Stimulated activated CD8-positive, alpha-beta memory T cell treated with anti-CD3 and anti-CD28 coated beads, Interleukin-15, amount 100 ng/mL, for 1 hour (primary cell): ENCODE results near the gene AKR1C3.
"Not testable (repeated sequence)": the region's sequence is repeated elsewhere in the genome, so short reads cannot be mapped to it uniquely, and the experiment has no call there.

Experiments used
- DNase-seq: peaks from one replicate; pipeline ENCODE4 v3.0.0-alpha.2; 2020; ENCODE audit warnings: low read depth

Gene AKR1C3

DNA sequence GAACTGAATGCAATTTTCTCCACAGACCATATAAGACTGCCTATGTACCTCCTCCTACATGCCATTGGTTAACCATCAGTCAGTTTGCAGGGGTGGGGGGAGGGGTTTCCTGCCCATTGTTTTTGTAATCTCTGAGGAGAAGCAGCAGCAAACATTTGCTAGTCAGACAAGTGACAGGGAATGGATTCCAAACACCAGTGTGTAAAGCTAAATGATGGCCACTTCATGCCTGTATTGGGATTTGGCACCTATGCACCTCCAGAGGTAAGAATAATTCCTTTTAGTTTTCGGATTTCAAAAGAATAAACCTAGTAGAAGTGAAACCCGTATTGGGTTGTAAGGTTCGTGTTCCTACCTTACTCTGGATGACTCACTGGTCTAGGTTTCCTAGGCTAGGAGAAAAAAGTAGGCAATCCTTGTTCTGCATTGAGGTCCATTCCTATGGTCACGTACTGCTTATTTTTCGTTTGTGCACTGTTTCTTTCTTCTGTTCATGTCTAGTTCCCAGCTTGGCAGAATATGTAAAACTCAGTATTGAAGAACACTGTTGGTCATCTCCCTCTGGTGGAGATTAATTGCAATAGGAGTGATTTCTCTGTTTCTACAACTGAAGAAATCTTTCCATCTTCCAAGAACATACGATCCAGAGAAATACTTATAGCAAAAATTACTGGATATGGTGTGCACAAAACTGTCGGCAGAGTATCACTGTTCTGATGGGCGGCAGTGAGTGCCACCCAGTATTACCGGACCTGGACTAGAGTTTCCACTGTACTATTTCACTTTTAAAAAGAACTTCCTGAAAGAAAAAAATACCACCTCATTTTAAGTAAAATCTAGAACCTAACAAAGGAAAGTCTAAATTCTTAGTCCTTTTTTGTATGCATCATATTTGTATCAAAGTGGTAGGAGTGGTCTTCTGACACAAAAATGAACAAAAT is at the start of gene AKR1C3:
Gene AKR1C3 (plus strand): TSS at position 150 of the 941 bp plus-strand sequence. CDS start 31 bp downstream, at position 181.
- no peak for DNase-seq

DNA sequence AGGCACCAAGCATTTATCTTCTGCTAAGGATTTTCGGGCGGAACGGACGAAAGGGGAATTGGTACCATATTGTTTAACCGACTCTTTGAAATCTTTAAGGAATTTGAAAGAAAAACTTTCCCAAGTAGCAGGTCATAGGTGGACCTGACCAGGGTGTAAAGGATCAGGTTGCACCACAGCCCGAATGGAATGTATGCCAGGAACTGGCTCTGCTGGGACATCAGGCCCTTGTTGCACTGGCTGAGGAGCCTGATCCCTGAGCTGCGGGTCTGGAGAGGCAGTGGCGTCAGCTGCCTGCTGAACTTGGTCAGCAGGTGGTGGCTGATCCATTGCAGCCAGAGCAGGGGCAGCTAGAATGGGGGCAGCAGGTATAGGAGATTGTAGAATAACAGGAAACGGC is 49.1 kb upstream of the AKR1C3 start:
- DNase-seq = no peak

DNA sequence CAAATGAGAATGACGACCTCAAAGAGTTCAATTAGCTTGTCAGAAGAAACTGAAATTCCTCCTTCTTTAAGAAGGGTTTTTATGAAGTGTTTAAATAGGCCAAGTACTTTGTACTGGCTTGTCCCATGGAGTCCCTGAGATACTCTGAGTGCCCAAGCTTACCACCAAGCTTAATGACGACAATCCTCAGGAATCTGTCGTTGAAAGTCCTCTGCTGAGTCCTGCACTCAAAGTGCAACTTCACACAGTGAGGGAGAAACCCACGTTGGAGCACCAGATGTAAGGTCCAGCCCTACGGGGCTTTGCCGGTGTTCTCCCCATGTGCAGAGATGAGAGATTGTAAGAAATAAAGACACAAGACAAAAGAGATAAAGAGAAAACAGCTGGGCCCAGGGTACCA is 47.8 kb upstream of the AKR1C3 start:
- DNase-seq = no peak

DNA sequence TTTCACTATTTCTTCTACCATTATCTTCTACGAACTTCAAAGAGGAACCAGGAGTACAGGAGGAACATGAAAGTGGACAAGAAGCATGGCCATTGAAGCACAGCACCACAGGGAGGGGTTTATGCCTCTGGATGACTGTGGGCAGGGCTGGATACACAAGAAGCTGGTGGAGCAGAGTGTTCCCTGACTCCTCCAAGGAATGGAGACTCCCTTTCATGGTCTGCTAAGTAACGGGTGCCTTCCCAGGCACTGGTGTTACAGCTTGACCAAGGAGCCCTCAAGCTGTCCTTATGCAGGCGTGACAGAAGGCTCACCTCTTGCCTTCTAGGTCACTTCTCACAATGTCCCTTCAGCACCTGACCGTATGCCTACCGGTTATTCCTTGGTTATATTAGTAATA is 47.2 kb upstream of the AKR1C3 start:
- DNase-seq = not testable (repeated sequence)

DNA sequence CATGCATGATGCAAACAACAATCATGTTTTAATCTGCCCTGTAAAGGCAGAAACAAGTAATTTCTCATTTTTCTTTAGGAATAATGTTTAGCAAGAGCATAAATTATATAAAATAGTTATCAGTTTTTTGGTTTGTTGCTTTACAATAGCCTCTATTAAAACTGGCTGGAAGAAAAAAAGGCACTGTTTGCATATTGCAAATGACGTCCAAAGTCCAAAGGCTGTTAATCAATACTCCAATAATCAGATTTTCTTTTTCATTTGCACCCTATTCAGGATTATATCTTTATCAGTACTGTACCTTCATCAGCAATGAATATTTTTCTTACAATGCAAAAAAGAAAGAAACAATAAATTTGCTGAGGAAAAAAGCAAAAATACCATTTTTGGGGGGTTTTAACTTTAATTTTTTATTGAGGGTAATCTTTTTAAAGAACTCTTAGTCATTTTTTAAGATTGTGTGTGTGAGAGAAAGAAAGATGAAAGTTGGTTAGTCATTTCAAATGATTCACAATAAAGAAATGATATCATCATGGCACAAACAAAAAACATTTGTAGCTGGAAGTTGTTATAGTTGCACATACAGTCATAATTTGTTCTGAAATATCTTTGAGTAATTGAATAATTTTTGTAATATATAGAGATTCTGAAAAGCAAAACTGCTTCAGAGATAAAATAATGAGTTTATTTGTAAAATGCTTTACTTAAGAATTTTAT is 46.1 kb upstream of the AKR1C3 start:
- no peak for DNase-seq

DNA sequence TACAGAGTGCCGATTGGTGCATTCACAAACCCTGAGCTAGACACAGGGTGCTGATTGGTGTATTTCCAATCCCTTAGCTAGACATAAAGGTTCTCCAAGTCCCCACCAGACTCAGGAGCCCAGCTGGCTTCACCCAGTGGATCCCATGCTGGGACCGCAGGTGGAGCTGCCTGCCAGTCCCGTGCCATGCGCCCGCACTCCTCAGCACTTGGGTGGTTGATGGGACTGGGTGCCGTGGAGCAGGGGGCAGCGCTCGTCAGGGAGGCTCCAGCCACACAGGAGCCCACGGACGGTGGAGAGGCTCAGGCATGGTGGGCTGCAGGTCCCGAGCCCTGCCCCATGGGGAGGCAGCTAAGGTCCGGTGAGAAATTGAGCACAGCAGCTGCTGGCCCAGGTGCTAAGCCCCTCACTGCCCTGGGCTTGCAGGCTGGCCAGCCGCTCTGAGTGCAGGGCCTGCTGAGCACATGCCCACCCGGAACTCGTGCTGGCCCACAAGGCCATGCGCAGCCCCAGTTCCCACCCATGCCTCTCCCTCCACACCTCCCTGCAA is 41.2 kb upstream of the AKR1C3 start:
- DNase-seq = not testable (repeated sequence)

DNA sequence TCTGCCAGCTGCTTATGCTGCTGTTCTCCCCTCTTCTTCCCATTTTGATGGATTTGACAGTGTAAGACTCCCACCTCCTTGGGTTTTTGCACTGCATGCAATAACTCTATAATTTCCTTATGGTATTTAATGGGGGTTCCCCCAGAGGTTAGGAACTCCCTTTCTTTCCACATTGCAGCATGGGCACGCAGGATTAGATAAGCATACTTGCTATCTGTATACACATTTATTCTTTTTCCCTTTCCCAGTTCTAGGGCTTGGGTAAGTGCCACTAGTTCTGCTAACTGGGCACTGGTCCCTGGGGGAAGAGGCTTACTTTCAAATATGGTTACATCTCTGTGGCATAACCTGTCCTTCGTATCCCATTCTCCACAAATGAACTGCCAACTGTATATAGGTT is 39.4 kb upstream of the AKR1C3 start:
- not testable (repeated sequence) for DNase-seq

DNA sequence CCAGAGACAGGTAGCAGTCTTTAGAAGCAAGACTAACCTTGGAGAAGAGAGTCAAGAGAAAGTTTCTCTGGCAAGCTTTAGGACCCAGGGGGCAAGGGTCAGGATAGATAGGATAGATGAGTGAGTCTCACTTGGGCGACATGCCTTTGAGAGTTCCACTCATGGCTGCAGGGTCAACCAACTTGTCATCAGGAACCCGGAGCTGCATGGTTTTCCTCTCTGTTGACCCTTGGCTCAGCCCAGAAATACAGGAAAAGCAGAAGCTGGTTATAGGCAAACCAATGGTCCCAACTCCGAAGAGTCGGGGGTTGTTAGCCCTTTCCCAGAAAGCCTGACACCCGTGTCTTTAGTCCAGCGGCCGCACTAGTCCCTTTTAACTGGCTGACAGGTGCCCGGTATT is 34.9 kb upstream of the AKR1C3 start:
- DNase-seq = not testable (repeated sequence)

DNA sequence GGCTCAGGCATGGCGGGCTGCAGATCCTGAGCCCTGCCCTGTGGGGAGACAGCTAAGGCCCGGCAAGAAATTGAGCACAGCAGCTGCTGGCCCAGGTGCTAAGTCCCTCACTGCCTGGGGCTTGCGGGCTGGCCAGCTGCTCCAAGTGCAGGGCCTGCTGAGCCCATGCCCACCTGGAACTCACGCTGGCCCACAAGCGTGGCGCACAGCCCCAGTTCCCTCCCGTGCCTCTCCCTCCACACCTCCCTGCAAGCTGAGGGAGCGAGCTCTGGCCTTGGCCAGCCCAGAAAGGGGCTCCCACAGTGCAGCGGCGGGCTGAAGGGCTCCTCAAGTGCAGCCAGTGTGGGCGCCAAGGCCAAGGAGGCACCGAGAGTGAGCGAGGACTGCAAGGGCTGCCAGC is 33.4 kb upstream of the AKR1C3 start:
- not testable (repeated sequence) for DNase-seq

DNA sequence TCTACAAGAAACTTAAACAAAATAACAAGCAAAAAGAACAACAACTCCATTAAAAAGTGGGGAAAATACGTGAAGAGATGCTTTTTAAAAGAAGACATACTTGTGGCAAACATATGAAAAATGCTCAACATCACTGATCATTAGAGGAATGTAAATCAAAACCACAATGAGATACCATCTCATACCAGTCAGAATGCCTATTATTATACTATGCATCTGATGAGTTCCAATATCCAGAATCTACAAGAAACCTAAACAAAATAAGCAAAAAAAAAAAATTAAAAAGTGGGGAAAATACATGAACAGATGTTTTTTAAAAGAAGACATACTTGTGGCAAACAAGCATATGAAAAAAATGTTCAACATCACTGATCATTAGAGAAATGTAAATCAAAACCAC is 29.6 kb upstream of the AKR1C3 start:
- DNase-seq = no peak

DNA sequence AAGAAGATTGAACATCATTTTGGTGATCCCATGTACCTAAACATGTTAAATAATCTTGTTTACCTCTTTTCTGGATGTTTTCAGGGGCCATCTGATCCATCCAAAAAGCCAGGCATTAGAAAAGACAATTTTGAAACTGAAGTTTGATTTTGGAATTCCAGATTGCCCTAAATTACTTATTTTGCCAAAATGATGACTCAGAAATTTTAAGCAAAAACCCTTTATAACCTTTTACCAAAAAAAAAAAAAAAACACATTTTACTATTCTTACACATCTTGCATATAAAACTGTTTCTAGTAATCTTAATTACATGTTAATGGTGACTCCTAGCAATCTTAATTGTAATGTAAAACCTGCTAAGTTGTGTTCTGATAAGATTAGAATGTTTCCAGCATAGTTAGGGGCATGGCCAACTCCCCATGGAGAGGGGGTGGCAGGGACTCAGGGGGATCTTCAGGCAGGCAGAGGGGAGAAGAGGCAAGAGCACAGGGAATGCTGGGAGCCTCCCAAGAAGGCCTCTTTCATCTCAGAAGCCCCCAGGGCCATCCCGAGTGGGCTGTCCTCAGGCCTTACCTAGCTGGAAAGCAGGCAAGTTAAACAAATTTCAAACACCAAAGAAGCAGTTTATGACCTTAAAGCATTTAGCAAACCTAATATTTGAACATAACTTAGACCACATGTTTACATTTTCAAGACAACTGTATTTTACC is 25.8 kb upstream of the AKR1C3 start:
- DNase-seq = no peak

DNA sequence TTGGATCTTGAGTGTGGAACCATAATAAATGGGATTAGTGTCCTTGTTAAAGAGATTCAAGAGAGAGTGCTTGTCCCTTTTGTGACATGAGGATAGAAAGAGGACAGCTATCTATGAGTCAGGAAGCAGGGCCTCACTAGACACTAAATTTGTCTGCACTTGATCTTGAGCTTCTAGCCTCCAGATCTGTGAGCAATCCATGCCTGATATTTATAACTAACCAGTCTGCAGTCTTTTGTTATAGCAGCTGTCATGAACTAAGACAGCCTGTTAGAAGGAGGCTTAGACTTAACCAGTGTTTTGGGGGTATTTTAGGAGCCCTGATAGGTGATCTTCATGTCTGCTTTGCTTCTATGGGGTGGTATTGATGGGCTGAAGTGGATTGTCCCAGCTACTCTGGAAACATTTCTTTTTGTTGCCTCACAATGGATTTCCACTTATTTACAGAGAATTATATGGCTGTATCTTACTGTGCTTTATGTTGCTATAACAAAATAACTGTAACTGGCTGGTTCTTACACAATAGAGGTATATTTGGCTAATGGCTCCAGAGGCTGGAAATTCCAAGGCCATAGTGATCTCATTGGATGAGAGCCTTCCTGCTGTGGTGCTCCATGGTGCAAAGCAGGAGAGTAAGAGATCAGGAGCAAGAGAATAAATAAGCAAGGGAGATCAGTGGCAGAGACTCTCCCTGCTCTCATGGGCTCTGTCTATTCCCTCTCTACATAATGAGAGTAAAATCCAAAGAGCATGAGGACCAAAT is 23.4 kb upstream of the AKR1C3 start:
- DNase-seq = no peak

DNA sequence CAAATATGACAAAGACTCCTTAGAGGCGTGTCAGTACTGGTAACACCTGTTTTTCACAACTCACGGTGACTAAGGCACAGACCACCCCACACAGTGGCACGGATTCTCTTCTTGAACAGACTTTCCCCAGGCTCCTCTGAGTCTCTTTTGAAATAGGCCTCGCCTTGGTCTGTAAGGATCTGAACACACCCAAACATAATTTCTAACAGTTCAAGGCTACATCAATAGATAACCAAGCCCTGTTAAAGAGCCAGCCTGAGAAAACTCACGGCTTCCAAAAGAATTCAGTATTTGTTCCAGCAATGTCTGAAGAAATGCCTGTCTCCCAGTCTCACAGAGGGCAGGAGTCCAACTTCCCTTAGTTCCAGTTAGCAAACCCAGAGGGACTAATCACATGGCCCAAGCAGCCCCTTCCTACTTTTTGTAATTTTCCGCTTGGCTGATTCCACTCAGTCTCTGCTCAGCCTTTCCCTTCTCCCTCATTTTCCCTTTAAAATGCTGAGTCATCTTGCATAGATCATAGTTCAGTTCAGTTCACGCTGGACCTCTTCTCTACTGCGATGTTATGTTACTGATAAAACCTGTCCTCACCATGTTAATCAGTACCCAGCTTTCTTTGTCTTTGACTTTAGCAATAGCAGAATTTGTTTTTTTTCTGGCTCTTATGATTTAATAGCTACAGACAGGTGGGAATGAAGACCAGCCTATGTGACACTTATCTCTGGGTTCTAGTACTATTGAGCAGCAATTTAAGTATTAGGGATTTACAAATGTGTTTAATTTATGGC is 22.6 kb upstream of the AKR1C3 start:
- DNase-seq = no peak

DNA sequence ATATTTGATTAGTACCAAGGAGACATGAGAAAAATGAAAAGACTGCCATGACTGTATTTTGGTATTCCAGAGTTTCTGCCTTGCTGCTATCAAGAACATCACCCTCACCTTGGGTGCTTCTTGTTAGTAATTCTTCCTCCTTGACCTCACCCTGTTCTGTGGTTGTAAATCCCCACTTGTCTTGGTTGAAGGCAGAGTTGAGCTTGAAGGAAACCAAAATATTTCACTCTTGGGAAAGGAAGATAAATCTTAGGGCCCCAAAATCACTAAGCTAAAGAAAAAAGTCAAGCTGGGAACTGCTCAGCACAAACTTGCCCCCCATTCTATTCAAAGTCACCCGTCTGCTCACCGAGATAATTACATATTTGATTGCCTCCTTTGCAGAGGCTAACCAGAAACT is 20.6 kb upstream of the AKR1C3 start:
- DNase-seq = no peak

DNA sequence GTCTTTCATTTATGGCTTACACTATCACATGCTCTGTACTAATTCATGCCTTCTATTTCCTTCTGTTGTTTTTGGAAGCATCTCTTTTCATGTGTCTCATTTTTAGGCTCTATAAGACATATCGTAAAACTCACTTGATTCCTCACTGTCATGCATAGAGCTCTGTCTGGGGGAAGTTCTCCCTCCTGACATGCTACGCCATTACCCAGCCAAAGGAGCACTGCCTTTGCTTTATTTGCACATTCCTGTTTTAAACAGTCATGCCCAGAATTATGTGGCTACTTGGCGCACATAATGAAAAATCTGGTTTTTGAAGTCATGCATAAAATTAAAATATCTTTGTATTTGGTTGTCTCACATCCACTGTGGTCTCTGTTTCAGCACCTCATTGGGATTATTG is 17.6 kb upstream of the AKR1C3 start:
- no peak for DNase-seq

DNA sequence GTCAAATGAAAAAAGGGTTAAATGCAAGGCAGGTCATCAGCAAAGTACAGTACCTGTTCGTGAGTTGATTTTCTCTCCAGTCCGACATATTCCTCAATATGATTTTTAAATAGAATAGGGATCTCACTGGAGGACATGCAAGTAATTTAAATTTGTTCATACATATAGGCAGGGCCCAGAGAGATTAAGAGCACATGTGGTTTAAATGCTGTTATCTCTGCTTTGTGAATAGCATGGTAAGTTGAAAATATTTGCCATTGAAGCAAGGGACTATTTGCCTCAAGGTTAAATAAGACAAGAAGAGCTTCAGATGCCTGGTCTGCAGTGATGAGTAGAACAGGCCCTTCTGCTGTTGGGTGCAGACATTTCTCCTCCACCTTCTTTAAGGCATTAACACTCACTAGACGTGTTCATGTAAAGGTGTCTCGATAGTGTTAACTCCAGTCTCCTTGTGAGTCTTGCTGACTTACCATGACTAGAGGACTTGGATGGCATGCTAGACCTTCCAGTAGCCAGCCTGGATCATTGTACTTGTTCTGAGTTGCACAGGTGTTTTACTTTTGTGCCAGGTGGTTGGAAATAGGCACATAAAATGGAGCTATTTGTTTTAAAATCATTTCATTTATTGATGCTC is 15.6 kb upstream of the AKR1C3 start:
- no peak for DNase-seq

DNA sequence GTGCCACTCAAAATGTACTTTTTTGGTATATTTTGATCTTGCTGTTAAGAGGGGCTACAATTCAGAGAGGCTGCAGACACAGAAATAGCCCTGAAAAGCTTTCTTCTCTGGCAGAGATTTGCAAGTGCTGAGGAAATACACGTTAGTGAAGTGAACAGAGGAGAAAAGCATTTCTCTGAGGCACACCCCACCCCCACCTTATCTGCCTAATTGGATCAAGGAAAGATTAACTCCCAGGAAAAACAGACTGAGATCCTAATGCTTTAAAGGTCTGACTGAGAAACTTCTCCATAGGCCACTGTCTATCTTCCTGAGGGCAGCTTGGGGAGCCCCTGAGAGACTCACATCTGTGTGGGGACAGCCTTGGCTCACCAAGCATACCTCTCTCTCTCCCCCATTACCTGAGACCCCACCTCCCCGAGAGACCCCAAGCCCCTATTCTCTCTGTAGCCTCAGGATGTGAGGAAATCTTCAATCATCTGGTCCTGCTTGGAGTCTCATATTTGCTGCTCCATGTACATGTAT is 14.8 kb upstream of the AKR1C3 start:
- no peak for DNase-seq

DNA sequence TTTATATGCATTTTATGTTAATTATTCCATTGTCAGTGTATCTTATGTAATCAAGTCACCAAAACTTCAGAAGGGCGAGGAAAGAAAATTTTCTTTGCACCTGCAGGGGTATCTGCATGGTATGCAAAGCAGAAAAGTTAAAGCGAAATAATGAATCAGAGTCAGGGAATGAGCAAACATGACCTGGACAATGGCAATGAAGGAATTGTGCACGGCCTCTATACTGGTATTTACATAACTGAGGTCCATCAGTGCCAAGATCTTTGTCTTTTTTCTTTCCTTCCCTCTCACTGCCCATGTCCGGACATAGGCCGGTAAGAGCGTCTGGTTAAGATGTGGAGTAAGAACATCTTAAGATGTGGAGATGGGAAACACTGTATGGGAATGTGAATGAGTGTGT is 14.4 kb upstream of the AKR1C3 start:
- no peak for DNase-seq

DNA sequence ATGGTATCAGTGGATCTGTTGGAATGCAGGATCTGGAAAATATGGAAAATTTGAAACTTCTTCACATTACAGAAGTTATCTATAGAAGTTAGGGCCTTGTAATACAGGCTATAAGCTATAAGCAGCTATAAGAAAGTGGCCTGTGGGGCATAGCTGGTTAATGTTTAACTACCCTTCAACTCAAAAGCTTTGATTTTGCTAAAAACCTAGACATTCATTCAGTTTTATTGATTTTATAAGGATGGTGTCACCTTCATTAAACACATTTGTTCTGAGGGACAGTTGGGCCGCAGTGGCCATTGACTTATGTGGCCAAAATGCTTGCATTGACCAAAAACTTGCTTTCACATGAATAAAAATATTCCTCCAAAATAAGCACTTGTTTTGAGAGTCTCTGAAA is 13.1 kb upstream of the AKR1C3 start:
- no peak for DNase-seq

DNA sequence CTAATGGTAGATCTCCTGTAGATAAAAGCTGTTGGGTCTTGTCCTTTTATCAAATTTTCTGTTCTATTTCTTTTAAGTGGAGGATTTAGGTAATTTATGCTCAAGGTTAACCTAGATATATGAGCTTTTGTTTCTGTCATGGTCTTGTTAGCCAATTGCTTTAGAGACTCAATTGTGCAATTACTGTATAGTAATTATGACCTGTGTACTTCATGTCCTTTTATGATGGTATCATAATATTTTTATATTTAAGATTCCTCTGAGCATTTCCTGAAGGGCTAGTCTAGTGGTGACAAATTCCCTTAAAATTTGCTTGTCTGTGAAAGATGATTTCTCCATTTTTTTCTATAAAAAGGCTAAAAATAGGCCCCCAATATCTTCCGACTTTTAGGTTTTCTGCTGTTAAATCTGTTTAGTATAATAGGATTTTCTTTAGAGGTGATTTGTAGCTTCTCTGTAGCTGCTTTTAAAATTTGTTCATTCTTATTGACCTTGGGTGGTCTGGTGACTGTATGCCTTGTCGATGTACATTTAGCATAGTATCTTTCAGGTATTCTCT is 5.4 kb upstream of the AKR1C3 start:
- DNase-seq = no peak
